HG02870 (cell line): ENCODE measurements around the gene TNFAIP2.

Experiments
- ATAC-seq: cut with Tn5 transposase; IDR thresholded peaks from one replicate; pipeline ENCODE4 v1.9.1; 2021; ENCODE audit warnings: mild to moderate bottlenecking, moderate library complexity; ENCODE audit not compliant: unreplicated experiment

The TNFAIP2 gene

DNA sequence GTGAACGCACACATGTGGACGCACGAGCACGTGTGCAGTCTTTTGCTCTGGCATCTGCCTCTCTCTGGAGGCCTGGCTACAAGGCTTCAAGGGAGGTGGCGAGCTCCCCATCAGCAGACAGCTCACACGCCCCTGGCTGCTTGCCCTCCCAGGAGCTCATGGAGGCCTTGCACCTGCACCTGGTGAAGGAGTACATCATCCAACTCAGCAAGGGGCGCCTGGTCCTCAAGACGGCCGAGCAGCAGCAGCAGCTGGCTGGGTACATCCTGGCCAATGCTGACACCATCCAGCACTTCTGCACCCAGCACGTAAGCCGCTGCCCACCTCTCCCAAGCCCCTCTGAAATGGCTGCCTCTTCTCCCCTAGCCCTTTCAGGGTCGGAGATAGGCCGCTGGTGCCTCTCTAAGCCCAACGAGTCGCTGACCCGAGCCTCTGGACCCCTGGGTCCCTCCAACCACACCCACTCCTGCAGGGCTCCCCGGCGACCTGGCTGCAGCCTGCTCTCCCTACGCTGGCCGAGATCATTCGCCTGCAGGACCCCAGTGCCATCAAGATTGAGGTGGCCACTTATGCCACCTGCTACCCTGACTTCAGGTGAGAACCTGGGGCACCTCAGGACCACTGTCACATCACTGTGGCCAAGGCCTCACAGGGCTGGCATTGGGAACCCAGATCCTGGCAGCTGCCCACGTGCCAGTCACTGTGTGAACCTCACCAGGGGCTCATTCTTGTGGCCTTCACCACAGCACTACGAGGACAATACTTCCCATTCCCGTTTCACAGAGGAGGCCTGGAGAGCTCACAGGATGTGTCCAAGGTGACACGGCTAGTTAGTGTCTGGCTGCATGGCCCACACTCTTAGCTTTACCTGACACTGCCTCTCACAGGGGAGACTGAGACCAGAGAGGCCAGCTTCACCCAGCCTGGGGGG, 10.2 kb downstream of the TNFAIP2 start:
- ATAC-seq = no peak

- ATAC-seq = no peak
Measured at GRCh38 chr14:103134405-103134804, 11.1 kb downstream of the TNFAIP2 start.

GRCh38 chr14:103134919-103135318, 11.7 kb downstream of the TNFAIP2 start:
- no peak for ATAC-seq

DNA sequence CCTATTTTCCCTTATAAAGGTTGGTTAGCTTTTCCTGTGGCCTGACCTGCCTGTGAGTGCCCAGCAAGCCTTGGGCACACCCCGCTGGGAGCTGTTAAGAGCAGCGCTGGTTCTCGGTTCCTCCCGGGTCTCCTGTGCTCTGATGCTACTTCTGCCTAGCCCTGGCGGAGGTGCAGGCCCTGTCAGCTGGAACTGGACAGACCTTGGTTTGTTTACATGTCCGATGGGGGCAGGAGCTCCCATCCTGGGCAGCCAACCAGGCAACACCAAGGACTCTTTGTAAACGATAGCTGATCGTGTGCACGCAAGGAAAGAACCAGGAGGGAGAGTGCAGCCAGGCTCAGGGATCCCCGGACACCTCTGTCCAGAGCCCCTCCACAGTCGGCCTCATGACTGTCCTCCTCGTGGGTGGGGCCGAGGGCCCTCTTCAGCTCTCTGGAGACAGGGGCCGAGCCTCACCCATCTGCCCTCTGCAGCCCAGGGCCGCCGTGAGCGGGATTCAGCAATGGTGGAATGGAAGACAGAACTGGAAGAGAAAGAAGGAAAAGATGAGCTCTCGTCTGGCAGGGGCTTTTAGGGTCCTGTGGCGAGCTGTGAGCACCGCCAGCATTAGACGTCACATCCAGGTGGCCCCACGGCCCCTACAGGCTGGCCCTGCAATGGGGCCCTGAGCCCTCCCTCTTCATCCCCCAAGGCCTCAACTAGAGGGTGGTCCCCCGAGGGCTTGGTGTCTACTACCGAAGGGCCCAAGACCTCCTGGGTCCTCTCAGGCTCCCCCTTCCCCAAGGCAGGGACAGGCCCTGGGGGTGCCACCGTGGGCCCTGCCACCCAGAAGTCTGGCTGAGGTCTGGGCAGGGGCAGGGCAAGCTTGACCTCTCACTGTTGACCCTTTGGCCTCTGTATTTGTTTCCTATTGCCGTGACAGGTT, 12.3 kb downstream of the TNFAIP2 start:
- ATAC-seq = no peak

GRCh38 chr14:103136388-103137271, 13.4 kb downstream of the TNFAIP2 start:
- ATAC-seq = no peak

DNA sequence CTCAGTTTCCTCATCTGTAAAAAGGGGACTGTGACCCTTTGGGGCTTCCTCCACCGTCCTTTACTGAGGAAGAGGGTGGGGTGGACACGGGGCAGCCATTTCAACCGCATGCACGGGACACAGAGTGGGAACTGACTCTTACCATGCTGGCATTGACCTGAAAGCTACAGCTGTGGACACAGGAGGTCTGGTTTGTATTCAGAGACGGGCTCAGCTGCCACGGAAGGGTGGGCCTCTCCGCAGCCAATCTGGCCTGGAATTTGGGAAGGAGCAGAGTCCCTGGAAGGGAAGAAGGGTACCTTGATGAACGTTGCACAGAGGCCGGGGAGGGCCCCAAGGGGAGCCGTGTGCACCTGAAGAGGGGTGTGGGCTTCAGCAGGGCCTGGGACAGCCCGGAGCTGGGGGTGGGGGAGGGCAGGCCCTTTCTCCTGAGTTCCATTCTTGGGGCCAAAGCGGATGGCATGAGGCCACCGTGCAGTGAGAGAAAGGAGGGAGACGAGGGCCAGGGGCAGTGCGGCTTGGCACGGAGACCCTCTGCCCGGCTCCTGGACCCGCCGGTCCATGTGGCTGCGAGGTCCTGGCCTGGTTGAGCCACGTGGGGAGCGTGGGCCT, 14.5 kb downstream of the TNFAIP2 start:
- ATAC-seq = no peak

DNA sequence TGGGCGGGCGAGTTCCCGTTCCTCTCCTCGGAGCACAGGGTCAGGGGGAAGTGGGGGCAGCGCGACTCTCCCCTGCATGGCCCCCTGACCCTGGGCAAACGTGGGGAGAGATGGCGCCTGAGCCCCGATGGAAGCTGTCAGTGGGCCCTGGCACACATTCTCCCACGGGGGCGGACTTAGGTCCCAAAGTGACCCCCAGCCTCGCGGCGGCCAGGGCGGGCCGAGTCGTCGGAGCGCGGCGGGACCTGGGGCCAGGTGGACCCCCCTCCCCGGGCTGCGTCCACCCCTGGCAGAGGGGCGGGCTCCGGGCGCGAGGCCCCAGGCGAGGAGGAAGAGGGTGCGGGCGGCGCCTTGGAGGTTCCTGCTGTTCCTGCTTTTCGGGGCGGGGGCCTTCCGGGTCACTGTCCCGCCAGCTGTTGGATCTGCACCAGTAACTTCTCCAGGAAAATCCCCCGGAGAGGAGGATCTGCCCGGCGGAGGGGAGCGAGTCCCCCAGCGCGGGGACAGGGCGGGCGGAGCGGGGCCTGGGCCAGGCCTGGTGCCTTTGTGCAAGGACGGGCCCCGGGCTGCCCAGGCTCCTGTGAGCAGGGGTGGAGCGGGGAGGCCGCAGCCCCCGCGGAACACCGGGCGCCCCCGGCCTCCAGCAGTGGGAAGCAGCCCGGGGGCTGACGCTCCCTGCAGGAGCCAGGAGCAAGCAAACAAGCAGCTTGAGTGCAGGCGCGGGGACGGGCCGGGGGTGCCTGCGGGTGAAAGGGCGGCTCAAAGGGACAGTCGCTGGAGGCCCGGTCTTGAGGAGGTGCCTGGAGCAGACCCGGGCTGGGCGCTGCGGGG, 15.3 kb downstream of the TNFAIP2 start:
- no peak for ATAC-seq

GRCh38 chr14:103139132-103140025, 16.1 kb downstream of the TNFAIP2 start:
- ATAC-seq = no peak

DNA sequence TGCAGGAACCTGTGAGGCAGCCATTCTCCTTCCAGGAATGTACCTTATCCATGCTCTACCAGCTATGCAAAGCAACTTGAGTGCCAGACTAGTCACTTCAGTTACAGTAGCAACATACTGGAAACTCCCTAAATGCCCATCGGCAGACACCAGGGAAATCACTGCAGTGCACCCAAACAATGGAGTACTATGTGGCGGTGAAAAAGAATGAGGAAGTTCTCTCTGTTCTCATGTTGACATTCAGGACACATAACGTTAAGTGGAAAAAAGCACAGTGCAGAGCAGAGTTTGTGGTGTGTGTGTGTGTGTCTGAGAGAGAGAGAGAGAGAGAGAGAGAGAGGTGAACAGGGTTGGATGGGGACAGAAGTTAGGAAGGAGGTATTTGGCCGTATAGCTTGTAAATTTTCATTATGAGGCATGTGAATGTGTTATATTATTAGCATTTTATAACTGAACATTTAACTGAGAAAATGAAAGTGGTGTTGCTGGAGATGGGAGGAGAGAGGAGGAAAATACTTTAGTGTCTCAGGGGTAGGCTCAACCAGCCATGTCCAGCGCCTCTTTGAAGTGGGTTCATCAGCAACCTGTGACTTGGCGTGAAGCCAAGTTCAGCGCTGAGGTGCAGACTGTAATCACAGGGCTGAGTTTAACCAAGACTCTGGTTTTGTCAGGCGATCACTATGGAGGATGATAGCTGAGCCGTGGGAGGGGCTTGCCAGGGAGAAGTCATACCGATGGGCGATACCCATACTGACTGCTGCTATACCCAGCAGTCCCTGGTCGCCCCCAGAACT, 17.3 kb downstream of the TNFAIP2 start:
- ATAC-seq = no peak

DNA sequence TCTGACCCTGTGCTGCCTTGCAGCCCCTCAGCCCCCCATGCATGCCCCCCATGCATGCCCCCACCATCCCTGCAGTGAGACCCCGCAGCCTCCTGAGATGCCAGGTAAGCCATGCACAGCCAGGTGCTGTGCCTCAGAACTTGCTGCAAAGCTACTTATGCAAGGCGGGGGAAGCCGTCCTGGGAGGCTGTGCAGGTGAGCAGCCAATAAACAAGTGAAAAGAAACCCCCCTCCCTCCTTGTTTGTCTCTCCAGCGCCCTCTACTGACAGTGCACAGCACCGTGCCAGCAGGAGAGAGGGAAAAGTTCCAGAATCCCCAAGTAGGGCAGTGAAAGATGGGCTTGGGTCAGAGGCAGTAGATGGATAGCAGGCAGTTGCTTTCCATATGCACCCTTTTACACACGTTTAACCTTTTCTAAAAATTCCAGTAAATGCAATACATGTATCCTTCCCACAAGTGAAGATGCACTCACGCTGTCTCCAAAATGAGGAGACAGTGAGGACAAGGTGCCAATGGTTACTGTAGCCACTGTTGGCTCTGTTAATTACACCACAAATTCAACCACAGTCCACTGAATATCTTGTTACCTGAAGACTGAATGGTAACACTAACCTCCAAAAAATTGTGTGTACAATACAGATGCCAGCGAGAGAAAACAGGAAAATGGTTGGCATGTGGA, 18.0 kb downstream of the TNFAIP2 start:
- no peak for ATAC-seq

DNA sequence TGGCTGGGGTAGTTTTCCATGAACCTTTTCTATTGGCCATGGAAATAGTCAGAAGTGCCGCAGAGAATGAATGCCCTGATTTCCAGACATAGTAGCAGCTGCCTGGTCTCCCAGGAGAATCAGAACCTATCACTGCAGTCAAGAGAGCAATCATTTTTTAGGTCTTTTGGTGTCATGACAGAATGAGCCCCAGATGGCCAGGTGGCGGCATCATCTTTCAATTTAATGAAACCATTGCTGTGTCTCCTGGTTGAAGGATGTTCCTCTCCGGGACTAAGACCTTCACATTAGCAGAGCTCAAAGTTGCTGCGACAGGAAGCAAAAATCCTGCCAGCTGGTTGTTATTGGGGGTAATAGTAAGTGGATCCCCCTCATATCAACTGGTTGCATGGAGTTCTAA, 18.8 kb downstream of the TNFAIP2 start:
- no peak for ATAC-seq

GRCh38 chr14:103142721-103143302, 19.6 kb downstream of the TNFAIP2 start:
- no peak for ATAC-seq

DNA sequence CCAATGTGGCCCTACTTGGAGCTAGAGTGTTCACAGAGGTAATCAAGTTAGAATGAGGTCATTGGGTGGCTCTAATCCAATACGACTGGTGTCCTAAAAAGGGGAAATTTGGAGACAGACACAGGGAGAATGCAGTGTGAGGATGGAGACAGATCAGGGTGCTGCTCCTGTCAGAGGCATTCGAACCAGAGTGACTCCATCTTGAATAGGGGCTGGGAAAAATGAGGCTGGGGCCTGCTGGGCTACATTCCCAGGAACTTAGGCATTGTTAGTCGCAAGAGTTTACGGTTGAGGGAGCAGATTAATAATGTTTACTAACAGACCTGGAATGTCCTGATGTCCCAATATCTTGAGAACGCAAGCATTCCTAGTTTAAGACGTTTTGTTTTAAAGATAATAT, 20.2 kb downstream of the TNFAIP2 start:
- no peak for ATAC-seq

DNA sequence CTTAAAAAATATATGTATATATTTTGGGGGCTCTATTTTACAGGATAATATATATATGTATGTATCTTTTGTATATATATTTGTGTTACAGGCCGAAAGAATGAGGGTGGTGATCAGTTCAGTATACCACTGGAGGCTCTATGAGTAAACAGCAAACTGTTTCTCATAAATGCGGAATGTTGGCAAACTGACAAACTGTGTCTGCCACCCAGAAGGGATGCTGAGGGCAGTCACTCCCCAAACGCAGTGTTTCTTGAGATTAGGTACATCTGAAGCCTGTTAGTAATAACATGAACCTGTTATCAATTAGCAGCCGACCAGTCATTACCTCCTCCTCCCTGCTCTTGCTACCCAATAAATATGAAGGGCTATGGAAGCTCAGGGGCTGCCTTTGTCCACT, 20.8 kb downstream of the TNFAIP2 start:
- ATAC-seq = no peak

- no peak for ATAC-seq
Measured at GRCh38 chr14:103146141-103146709, 23.0 kb downstream of the TNFAIP2 start.
